ENCODE results near the gene ENTHD1. TPM values are rescaled to one million over a fixed set of nuclear protein-coding genes. Genes with fewer than 3 reads are reported as not detected.

The ENTHD1 gene
- total and polyA plus RNA-seq, 2 of the 8 experiments (the other 6 are each of a cell fraction or from before 2014, with no cell fraction given) = not detected

- CTCF ChIA-PET (ENCODE audit: partially characterized antibody) = interaction anchor here (0.8 to 1.9 kb wide), 5 partner anchors 13 to 109 kb away, joined by 3 to 5 read pairs (median 5); no protein-coding TSS in a partner anchor
- Histone ChIP-seq H3K9me3 (ENCODE audit: insufficient read depth in 2 of 2, low read depth in 1 of 2, low read length in 1 of 2) (no peaks in the 10 kb centered on the region), H3K18ac (ENCODE audit: extremely low read depth, low read length) (no peak overlapping the region), H3K79me2 (ENCODE audit: control insufficient read depth in 1 of 2, insufficient read depth in 2 of 2, low read length in 2 of 2) (no peaks in the 10 kb centered on the region), H2AFZ (ENCODE audit: low read length) (no peak overlapping the region), H3K9ac (replicated peaks in 1 of 4; ENCODE audit: extremely low read depth in 1 of 4, low read depth in 3 of 4, low read length in 3 of 4) (no peak overlapping the region), H2BK120ac (replicated peaks; ENCODE audit: low read depth, low read length) (no peak overlapping the region), H4K91ac (replicated peaks; ENCODE audit: insufficient read length, low read length) (no peak overlapping the region), H2BK15ac (ENCODE audit: low read length) (no peak overlapping the region), H3K4me2 (ENCODE audit: insufficient read depth in 1 of 2, low read depth in 2 of 2, low read length in 2 of 2) (no peak overlapping the region), H3K27ac (ENCODE audit: low read depth, low read length) (no peak overlapping the region), H3K23ac (ENCODE audit: insufficient read length) (no peak overlapping the region), H3K4me3 (ENCODE audit: extremely low read depth in 1 of 4, insufficient read depth in 2 of 4, low read depth in 3 of 4, low read length in 4 of 4) (no peak overlapping the region), H3K4ac (replicated peaks; ENCODE audit: insufficient read length, low read depth, low read length) (no peak overlapping the region), H3K79me1 (ENCODE audit: low read depth, low read length) (no peaks in the 10 kb centered on the region), H3K23me2 (ENCODE audit: low read depth, low read length) (no peaks in the 10 kb centered on the region), H3K56ac (replicated peaks; ENCODE audit: insufficient read length, low read depth, low read length) (no peak overlapping the region), H2BK5ac (ENCODE audit: low read depth, low read length) (no peak overlapping the region), H3K27me3 (replicated peaks in 1 of 4; ENCODE audit: control insufficient read depth in 3 of 4, extremely low read depth in 1 of 4, insufficient read depth in 3 of 4, low read length in 3 of 4) (no peaks in the 10 kb centered on the region), H2AK5ac (ENCODE audit: low read depth, low read length) (no peak overlapping the region), H3K4me1 (replicated peaks in 1 of 4; ENCODE audit: control insufficient read depth in 3 of 4, insufficient read depth in 4 of 4, low read length in 3 of 4) (peaks cover 0 to 10% (median 3%) of the 10 kb centered on the region in 4 experiments; a peak in 6 of 7 replicates), H2BK20ac (ENCODE audit: low read length) (no peak overlapping the region), H3K14ac (ENCODE audit: insufficient read length) (no peak overlapping the region), H4K20me1 (replicated peaks in 1 of 2; ENCODE audit: control insufficient read depth in 1 of 2, insufficient read depth in 2 of 2, low read length in 2 of 2) (no peaks in the 10 kb centered on the region), H4K8ac (ENCODE audit: extremely low read depth, insufficient read depth, low read length) (no peak overlapping the region), H2BK12ac (ENCODE audit: low read depth, low read length) (no peak overlapping the region), H4K5ac (ENCODE audit: insufficient read length, low read depth, low read length) (no peak overlapping the region), H3K36me3 (ENCODE audit: control insufficient read depth in 2 of 4, insufficient read depth in 4 of 4, low read length in 3 of 4) (no peaks in the 10 kb centered on the region)
- WGBS, 2 experiments (ENCODE audit: extremely low coverage in 1 of 2, insufficient coverage in 1 of 2, insufficient read length in 1 of 2, insufficient replicate concordance in 2 of 2, low coverage in 1 of 2, low lambda C conversion rate in 2 of 2, missing lambda C conversion rate in 1 of 2) = 89% methylated on average over 5 of the region's 5 CpGs; no CpG with 5 or more reads in 1 of the 2 experiments
- DNase-seq (ENCODE audit: low read depth in 1 of 2, low spot score in 2 of 2) (no peak), FAIRE-seq (no peak)
- POLR2A ChIA-PET (ENCODE audit: partially characterized antibody) = interaction anchor here (0.6 kb wide), 1 partner anchor 424 kb away, joined by 3 read pairs; no protein-coding TSS in a partner anchor
- no peak for TF ChIP-seq SUZ12 (IDR thresholded peaks at IDR 0.05; ENCODE audit: low read length)
- TF ChIP-seq, protein P1, sequence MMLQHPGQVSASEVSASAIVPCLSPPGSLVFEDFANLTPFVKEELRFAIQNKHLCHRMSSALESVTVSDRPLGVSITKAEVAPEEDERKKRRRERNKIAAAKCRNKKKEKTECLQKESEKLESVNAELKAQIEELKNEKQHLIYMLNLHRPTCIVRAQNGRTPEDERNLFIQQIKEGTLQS (IDR thresholded peaks at IDR 0.05; ENCODE audit: insufficient read depth, low read depth, low read length) = no peak
- no peak for TF ChIP-seq CTBP2 (IDR thresholded peaks at IDR 0.05; ENCODE audit: borderline replicate concordance, insufficient read depth, insufficient read length, low read length)
- no peak for TF ChIP-seq FOSL1 (IDR thresholded peaks at IDR 0.05; ENCODE audit: insufficient read depth, low read depth, low read length)
- TF ChIP-seq RXRA (IDR thresholded peaks at IDR 0.05; ENCODE audit: insufficient read depth, low read depth, low read length) = no peak
- no peak for TF ChIP-seq CBX8 (IDR thresholded peaks at IDR 0.05; ENCODE audit: borderline replicate concordance, low read depth, low read length)
- TF ChIP-seq BRCA1 (IDR thresholded peaks at IDR 0.05; ENCODE audit: low read depth, low read length) = no peak
- TF ChIP-seq TEAD4 (IDR thresholded peaks at IDR 0.05; ENCODE audit: low read depth, low read length) = no peak
- TF ChIP-seq, protein P2, sequence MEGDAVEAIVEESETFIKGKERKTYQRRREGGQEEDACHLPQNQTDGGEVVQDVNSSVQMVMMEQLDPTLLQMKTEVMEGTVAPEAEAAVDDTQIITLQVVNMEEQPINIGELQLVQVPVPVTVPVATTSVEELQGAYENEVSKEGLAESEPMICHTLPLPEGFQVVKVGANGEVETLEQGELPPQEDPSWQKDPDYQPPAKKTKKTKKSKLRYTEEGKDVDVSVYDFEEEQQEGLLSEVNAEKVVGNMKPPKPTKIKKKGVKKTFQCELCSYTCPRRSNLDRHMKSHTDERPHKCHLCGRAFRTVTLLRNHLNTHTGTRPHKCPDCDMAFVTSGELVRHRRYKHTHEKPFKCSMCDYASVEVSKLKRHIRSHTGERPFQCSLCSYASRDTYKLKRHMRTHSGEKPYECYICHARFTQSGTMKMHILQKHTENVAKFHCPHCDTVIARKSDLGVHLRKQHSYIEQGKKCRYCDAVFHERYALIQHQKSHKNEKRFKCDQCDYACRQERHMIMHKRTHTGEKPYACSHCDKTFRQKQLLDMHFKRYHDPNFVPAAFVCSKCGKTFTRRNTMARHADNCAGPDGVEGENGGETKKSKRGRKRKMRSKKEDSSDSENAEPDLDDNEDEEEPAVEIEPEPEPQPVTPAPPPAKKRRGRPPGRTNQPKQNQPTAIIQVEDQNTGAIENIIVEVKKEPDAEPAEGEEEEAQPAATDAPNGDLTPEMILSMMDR (IDR thresholded peaks at IDR 0.05; ENCODE audit: control extremely low read depth in 1 of 3, insufficient read depth in 1 of 3, low read depth in 1 of 3, low read length in 3 of 3) = no peak
- TF ChIP-seq SP4 (IDR thresholded peaks at IDR 0.05; ENCODE audit: low read length) = no peak
- TF ChIP-seq TCF12 (IDR thresholded peaks at IDR 0.05; ENCODE audit: low read depth, low read length) = no peak
Observed at GRCh38 chr22:39917197-39917643, 23.7 kb upstream of the ENTHD1 start.

Measured in H1 (cell line).